ENCODE data around the gene CLEC4M.
"Not testable (repeated sequence)": the region's sequence is repeated elsewhere in the genome, so short reads cannot be mapped to it uniquely, and the experiment has no call there.

CLEC4M gene

GRCh38 chr19:7789447-7789846 lies 26.4 kb downstream of the CLEC4M start:
- in situ Hi-C loops (cut with MboI; ENCODE audit: low sequenced_read_pairs), result no loop called here
- DNase-seq (ENCODE audit: low spot score in 2 of 2), result no peak
- peaks cover 7% of the 10 kb centered on the region for H3K27me3 ChIP-seq (ENCODE audit: low read depth)
- no peaks in the 10 kb centered on the region for H3K4me1 ChIP-seq
- peaks cover 2% of the 10 kb centered on the region; the same call in 1 of the 2 replicates for H3K9me3 ChIP-seq
- H3K4me3 ChIP-seq, result no peak overlapping the region
- no peaks in the 10 kb centered on the region for H3K36me3 ChIP-seq (replicated peaks)

GRCh38 chr19:7790416-7790815 lies 27.4 kb downstream of the CLEC4M start:
- in situ Hi-C loops (cut with MboI; ENCODE audit: low sequenced_read_pairs), result no loop called here
- no peak for DNase-seq (ENCODE audit: low spot score in 2 of 2)
- no peaks in the 10 kb centered on the region for H3K9me3 ChIP-seq
- H3K4me3 ChIP-seq, result no peak overlapping the region
- no peaks in the 10 kb centered on the region for H3K36me3 ChIP-seq (replicated peaks)
- H3K4me1 ChIP-seq, result no peaks in the 10 kb centered on the region
- peaks cover 4% of the 10 kb centered on the region for H3K27me3 ChIP-seq (ENCODE audit: low read depth)

GRCh38 chr19:7792281-7792680 lies 29.2 kb downstream of the CLEC4M start:
- in situ Hi-C loops (cut with MboI; ENCODE audit: low sequenced_read_pairs), result no loop called here
- peaks cover 4% of the 10 kb centered on the region for H3K27me3 ChIP-seq (ENCODE audit: low read depth)
- H3K36me3 ChIP-seq (replicated peaks), result no peaks in the 10 kb centered on the region
- H3K4me1 ChIP-seq, result no peaks in the 10 kb centered on the region
- H3K9me3 ChIP-seq, result no peaks in the 10 kb centered on the region
- no peak overlapping the region for H3K4me3 ChIP-seq
- DNase-seq (ENCODE audit: low spot score in 2 of 2), result no peak

GRCh38 chr19:7792701-7793100 lies 29.7 kb downstream of the CLEC4M start:
- H3K4me1 ChIP-seq; H3K4me3 ChIP-seq; H3K9me3 ChIP-seq; DNase-seq (ENCODE audit: low spot score in 2 of 2); H3K36me3 ChIP-seq (replicated peaks); in situ Hi-C loops (cut with MboI; ENCODE audit: low sequenced_read_pairs); H3K27me3 ChIP-seq (ENCODE audit: low read depth): not testable (repeated sequence)

GRCh38 chr19:7793493-7793892 lies 30.4 kb downstream of the CLEC4M start:
- in situ Hi-C loops (cut with MboI; ENCODE audit: low sequenced_read_pairs), result no loop called here
- no peaks in the 10 kb centered on the region for H3K9me3 ChIP-seq
- no peak for DNase-seq (ENCODE audit: low spot score in 2 of 2)
- no peak overlapping the region for H3K4me3 ChIP-seq
- H3K27me3 ChIP-seq (ENCODE audit: low read depth), result peaks cover 4% of the 10 kb centered on the region
- no peaks in the 10 kb centered on the region for H3K36me3 ChIP-seq (replicated peaks)
- peaks cover 5% of the 10 kb centered on the region for H3K4me1 ChIP-seq

- DNase-seq (ENCODE audit: low spot score in 2 of 2), result no peak
- no peaks in the 10 kb centered on the region for H3K36me3 ChIP-seq (replicated peaks)
Observed at GRCh38 chr19:7795555-7796161, 32.6 kb downstream of the CLEC4M start.

GRCh38 chr19:7799640-7800355 lies 36.8 kb downstream of the CLEC4M start:
- DNase-seq (ENCODE audit: low spot score in 2 of 2), result peak; percentile 84 to 89
- Histone ChIP-seq H3K27me3 (ENCODE audit: low read depth) (peaks cover 3% of the 10 kb centered on the region; the same call in 1 of the 2 replicates), H3K4me3 (peak overlapping the region; percentile 10; the same call in 1 of the 2 replicates), H3K36me3 (replicated peaks) (no peaks in the 10 kb centered on the region), H3K4me1 (peaks cover 16% of the 10 kb centered on the region), H3K9me3 (no peaks in the 10 kb centered on the region; the same call in 1 of the 2 replicates)
- in situ Hi-C loops (cut with MboI; ENCODE audit: low sequenced_read_pairs), result loop anchor here (5.0 to 25.0 kb wide), 3 partner anchors 232 to 687 kb away; no protein-coding TSS in a partner anchor

More at GRCh38 chr19:7795555-7796161, 32.6 kb downstream of the CLEC4M start:
- Histone ChIP-seq H3K4me1 (peaks cover 16% of the 10 kb centered on the region), H3K9me3 (no peaks in the 10 kb centered on the region), H3K27me3 (ENCODE audit: low read depth) (peaks cover 2% of the 10 kb centered on the region; the same call in 1 of the 2 replicates), H3K4me3 (no peak overlapping the region)
- in situ Hi-C loops (cut with MboI; ENCODE audit: low sequenced_read_pairs), result no loop called here

- in situ Hi-C loops (cut with MboI; ENCODE audit: low sequenced_read_pairs), result loop anchor here (5.0 to 25.0 kb wide), 3 partner anchors 234 to 689 kb away; no protein-coding TSS in a partner anchor
- Histone ChIP-seq H3K27me3 (ENCODE audit: low read depth) (peaks cover 8% of the 10 kb centered on the region; the same call in 1 of the 2 replicates), H3K4me3 (no peak overlapping the region), H3K36me3 (replicated peaks) (no peaks in the 10 kb centered on the region), H3K9me3 (no peaks in the 10 kb centered on the region; the same call in 1 of the 2 replicates), H3K4me1 (peaks cover 16% of the 10 kb centered on the region)
- no peak for DNase-seq (ENCODE audit: low spot score in 2 of 2)
Observed at GRCh38 chr19:7801020-7801570, 38.1 kb downstream of the CLEC4M start.

- in situ Hi-C loops (cut with MboI; ENCODE audit: low sequenced_read_pairs), result loop anchor here (10.0 to 25.0 kb wide), 2 partner anchors 451 to 694 kb away; no protein-coding TSS in a partner anchor
- no peak for DNase-seq (ENCODE audit: low spot score in 2 of 2)
- no peak overlapping the region for H3K4me3 ChIP-seq
- no peaks in the 10 kb centered on the region for H3K9me3 ChIP-seq
- no peaks in the 10 kb centered on the region for H3K4me1 ChIP-seq
- peaks cover 5% of the 10 kb centered on the region; the same call in 1 of the 2 replicates for H3K27me3 ChIP-seq (ENCODE audit: low read depth)
- H3K36me3 ChIP-seq (replicated peaks), result no peaks in the 10 kb centered on the region
Observed at GRCh38 chr19:7806234-7806633, 43.2 kb downstream of the CLEC4M start.

GRCh38 chr19:7806876-7807275 lies 43.8 kb downstream of the CLEC4M start:
- in situ Hi-C loops (cut with MboI; ENCODE audit: low sequenced_read_pairs), result loop anchor here (10.0 to 25.0 kb wide), 2 partner anchors 452 to 695 kb away; no protein-coding TSS in a partner anchor

GRCh38 chr19:7808108-7808507 lies 45.1 kb downstream of the CLEC4M start:
- Histone ChIP-seq H3K9me3 (no peaks in the 10 kb centered on the region), H3K4me1 (no peaks in the 10 kb centered on the region), H3K4me3 (no peak overlapping the region), H3K36me3 (replicated peaks) (no peaks in the 10 kb centered on the region), H3K27me3 (ENCODE audit: low read depth) (peaks cover 5% of the 10 kb centered on the region; the same call in 1 of the 2 replicates)
- no peak for DNase-seq (ENCODE audit: low spot score in 2 of 2)
- in situ Hi-C loops (cut with MboI; ENCODE audit: low sequenced_read_pairs), result loop anchor here (10.0 to 25.0 kb wide), 2 partner anchors 453 to 696 kb away; no protein-coding TSS in a partner anchor

More at GRCh38 chr19:7806876-7807275, 43.8 kb downstream of the CLEC4M start:
- Histone ChIP-seq H3K4me1 (no peaks in the 10 kb centered on the region), H3K9me3 (no peaks in the 10 kb centered on the region), H3K27me3 (ENCODE audit: low read depth) (peaks cover 5% of the 10 kb centered on the region; the same call in 1 of the 2 replicates), H3K36me3 (replicated peaks) (no peaks in the 10 kb centered on the region), H3K4me3 (no peak overlapping the region)
- no peak for DNase-seq (ENCODE audit: low spot score in 2 of 2)

- in situ Hi-C loops (cut with MboI; ENCODE audit: low sequenced_read_pairs), result loop anchor here (25.0 kb wide), 1 partner anchor 700 kb away; no protein-coding TSS in a partner anchor
- Histone ChIP-seq H3K27me3 (ENCODE audit: low read depth) (no peaks in the 10 kb centered on the region), H3K4me3 (no peak overlapping the region), H3K36me3 (replicated peaks) (no peaks in the 10 kb centered on the region), H3K9me3 (no peaks in the 10 kb centered on the region), H3K4me1 (no peaks in the 10 kb centered on the region)
- no peak for DNase-seq (ENCODE audit: low spot score in 2 of 2)
Observed at GRCh38 chr19:7811989-7812388, 48.9 kb downstream of the CLEC4M start.

GRCh38 chr19:7815325-7815724 lies 52.3 kb downstream of the CLEC4M start:
- H3K4me3 ChIP-seq, result no peak overlapping the region
- no peaks in the 10 kb centered on the region for H3K27me3 ChIP-seq (ENCODE audit: low read depth)
- H3K4me1 ChIP-seq, result no peaks in the 10 kb centered on the region
- H3K9me3 ChIP-seq, result 0 out of 2 replicates have a peak, but pooled peaks cover 4% of the 10 kb centered on the region
- no peaks in the 10 kb centered on the region for H3K36me3 ChIP-seq (replicated peaks)
- in situ Hi-C loops (cut with MboI; ENCODE audit: low sequenced_read_pairs), result loop anchor here (25.0 kb wide), 1 partner anchor 703 kb away; no protein-coding TSS in a partner anchor
- no peak for DNase-seq (ENCODE audit: low spot score in 2 of 2)
